Upper lobe of left lung (tissue), 6 donors: ENCODE data around the gene NFAT5. TPM values are rescaled to one million over a fixed set of nuclear protein-coding genes. Genes with fewer than 3 reads are reported as not detected.

Source experiments
- ATAC-seq, 2 donors: fragments of 200-7000 bp; cut with Tn5 transposase; one replicate each; pipeline ENCODE4 v1.9.1; 2022; ENCODE audit warnings: mild to moderate bottlenecking in 2 of 2, moderate library complexity in 2 of 2; ENCODE audit not compliant: low FRiP score in 2 of 2
- DNase-seq, 2 donors: peaks; one replicate each; pipeline ENCODE4 v3.0.0-alpha.2; 2019 to 2020
- H3K27ac ChIP-seq, 4 donors: fragments of 200-600 bp; sonication (generic); one replicate each; pipeline ENCODE4 v1.5.1; 2016 to 2019
- H3K27me3 ChIP-seq, 4 donors: fragments of 200-600 bp; sonication (generic); one replicate each; pipeline ENCODE4 v1.5.1; 2017 to 2019
- H3K36me3 ChIP-seq, 4 donors: fragments of 200-600 bp; sonication (generic); one replicate each; pipeline ENCODE4 v1.5.1; 2016 to 2019
- H3K4me1 ChIP-seq, 4 donors: fragments of 200-600 bp; sonication (generic); one replicate each; pipeline ENCODE4 v1.5.1; 2018 to 2019
- H3K4me3 ChIP-seq, 4 donors: fragments of 200-600 bp; sonication (generic); one replicate each; pipeline ENCODE4 v1.5.1; 2017 to 2019; ENCODE audit warnings: mild to moderate bottlenecking in 2 of 4, moderate library complexity in 1 of 4
- H3K9me3 ChIP-seq, 4 donors: fragments of 200-600 bp; sonication (generic); one replicate each; pipeline ENCODE4 v1.5.1; 2018 to 2019
- CTCF ChIP-seq, 6 experiments: fragments of 450-650 bp in 4 of 6; fragments of 200-600 bp in 2 of 6; sonication (generic) in 2 of 6; IDR thresholded peaks; one replicate each; pipeline ENCODE4 v1.5.1; 2016 to 2019; ENCODE audit warnings: antibody characterized with exemption in 6 of 6
- EP300 ChIP-seq, 4 donors: sonication (generic); formaldehyde crosslinking; IDR thresholded peaks; one replicate each; pipeline ENCODE4 v1.5.1; 2017; ENCODE audit warnings: antibody characterized with exemption in 4 of 4, control low read depth in 2 of 4
- POLR2A ChIP-seq, 4 donors: fragments of 450-650 bp; IDR thresholded peaks; one replicate each; pipeline ENCODE4 v1.5.1; 2016 to 2017; ENCODE audit warnings: antibody characterized with exemption in 4 of 4, mild to moderate bottlenecking in 2 of 4
- POLR2AphosphoS5 ChIP-seq, 2 donors: sonication (generic); formaldehyde crosslinking; IDR thresholded peaks; one replicate each; pipeline ENCODE4 v1.5.1; 2017; ENCODE audit warnings: antibody characterized with exemption in 2 of 2
- WGBS, 2 donors: methylation state at CpG; one replicate each; pipeline ENCODE4 v1.1.5; 2017 to 2018; 5-methylcytosine and 5-hydroxymethylcytosine counted together
- total RNA-seq, 6 donors: library from RNA; depleted of rRNA in 4 of 6; stranded (reverse); fragments of >200 nt in 4 of 6; gene quantifications; one replicate each; pipeline versions ENCODE4 v1.1.0 to v1.2.1, GENCODE V29; 2016 to 2021
- donor health status: DM: no; HTN: no; CAD: no; lungs with moderate emphysema.
- donor health status: DM: no; HTN: yes; CAD: no; lungs with severe emphysema.

Gene NFAT5
- total RNA-seq, 6 donors from 2014 or later: 36.0 to 80.7 (median 50.4) TPM

- Histone ChIP-seq H3K4me3 (no peak overlapping the region), H3K4me1 (no peaks in the 10 kb centered on the region), H3K27ac (no peak overlapping the region), H3K27me3 (no peaks in the 10 kb centered on the region), H3K9me3 (no peaks in the 10 kb centered on the region), H3K36me3 (peaks cover 15 to 84% (median 28%) of the 10 kb centered on the region in 4 donors)
- TF ChIP-seq CTCF (IDR thresholded peaks at IDR 0.05): no peak
- TF ChIP-seq POLR2AphosphoS5 (IDR thresholded peaks at IDR 0.05): no peak
- no peak for TF ChIP-seq POLR2A (IDR thresholded peaks at IDR 0.05)
- no peak for ATAC-seq
- no peak for DNase-seq
Observed at GRCh38 chr16:69680358-69680757, 114.6 kb downstream of the NFAT5 start.

GRCh38 chr16:69688589-69688988 lies 122.8 kb downstream of the NFAT5 start:
- no peaks in the 10 kb centered on the region for H3K9me3 ChIP-seq
- H3K4me1 ChIP-seq: no peaks in the 10 kb centered on the region
- TF ChIP-seq POLR2A (IDR thresholded peaks at IDR 0.05) (no peak), EP300 (IDR thresholded peaks at IDR 0.05) (no peak), CTCF (IDR thresholded peaks at IDR 0.05) (no peak), POLR2AphosphoS5 (IDR thresholded peaks at IDR 0.05) (no peak)
- H3K27ac ChIP-seq: no peak overlapping the region
- WGBS, 2 donors: 96 to 100% methylated on average over 2 of the region's 2 CpGs
- H3K36me3 ChIP-seq: peaks cover 20 to 70% (median 34%) of the 10 kb centered on the region in 4 donors
- H3K4me3 ChIP-seq: no peak overlapping the region
- no peaks in the 10 kb centered on the region for H3K27me3 ChIP-seq
- DNase-seq (no peak), ATAC-seq (no peak)

GRCh38 chr16:69691980-69692911 lies 126.5 kb downstream of the NFAT5 start:
- Histone ChIP-seq H3K27ac (no peak overlapping the region), H3K27me3 (no peaks in the 10 kb centered on the region), H3K9me3 (no peaks in the 10 kb centered on the region), H3K36me3 (peaks cover 35 to 81% (median 44%) of the 10 kb centered on the region in 4 donors), H3K4me3 (no peak overlapping the region), H3K4me1 (no peaks in the 10 kb centered on the region)
- WGBS, 2 donors: 90% methylated on average over 4 of the region's 4 CpGs
- ATAC-seq (no peak), DNase-seq (no peak)
- no peak for TF ChIP-seq EP300 (IDR thresholded peaks at IDR 0.05)
- TF ChIP-seq POLR2A (IDR thresholded peaks at IDR 0.05): no peak
- no peak for TF ChIP-seq CTCF (IDR thresholded peaks at IDR 0.05)

- no peak for DNase-seq
- WGBS, 2 donors: 94 to 97% methylated on average over 2 of the region's 2 CpGs
- no peaks in the 10 kb centered on the region for H3K4me1 ChIP-seq
- no peak for TF ChIP-seq EP300 (IDR thresholded peaks at IDR 0.05)
- TF ChIP-seq CTCF (IDR thresholded peaks at IDR 0.05): no peak
- no peak for TF ChIP-seq POLR2AphosphoS5 (IDR thresholded peaks at IDR 0.05)
- TF ChIP-seq POLR2A (IDR thresholded peaks at IDR 0.05): no peak
- H3K27ac ChIP-seq: no peak overlapping the region
- peaks cover 35 to 86% (median 44%) of the 10 kb centered on the region in 4 donors for H3K36me3 ChIP-seq
- no peak for ATAC-seq
- no peaks in the 10 kb centered on the region for H3K9me3 ChIP-seq
- no peak overlapping the region for H3K4me3 ChIP-seq
- H3K27me3 ChIP-seq: no peaks in the 10 kb centered on the region
Observed at GRCh38 chr16:69693916-69694315, 128.2 kb downstream of the NFAT5 start.

- TF ChIP-seq POLR2A (IDR thresholded peaks at IDR 0.05) (no peak), EP300 (IDR thresholded peaks at IDR 0.05) (no peak), CTCF (IDR thresholded peaks at IDR 0.05) (no peak), POLR2AphosphoS5 (IDR thresholded peaks at IDR 0.05) (no peak)
- 88 to 91% methylated on average over 3 of the region's 3 CpGs for WGBS, 2 donors
- Histone ChIP-seq H3K27me3 (no peaks in the 10 kb centered on the region), H3K36me3 (peaks cover 19 to 54% (median 22%) of the 10 kb centered on the region in 4 donors), H3K4me1 (no peaks in the 10 kb centered on the region), H3K4me3 (no peak overlapping the region), H3K27ac (no peak overlapping the region), H3K9me3 (no peaks in the 10 kb centered on the region)
- DNase-seq: no peak
- ATAC-seq: no peak
Observed at GRCh38 chr16:69698404-69698803, 132.6 kb downstream of the NFAT5 start.
